IMR-90 (cell line): ENCODE results near the gene KRTDAP. TPM values are rescaled to one million over a fixed set of nuclear protein-coding genes. Genes with fewer than 3 reads are reported as not detected.

ENCODE experiments used
- ATAC-seq: fragments of 200-7000 bp; cut with Tn5 transposase; 2 replicates; pipeline ENCODE4 v1.9.1; 2020; ENCODE audit warnings: low read depth, mild to moderate bottlenecking, moderate library complexity
- BruUV-seq: library from RNA; stranded (reverse); fragments of 400-500 nt; replicated peaks from 2 replicates; lab custom pipeline; 2021; lab: Mats Ljungman, UMichigan
- CTCF ChIA-PET: fragments of 300-600 bp; formaldehyde crosslinking; extraction: SDS; loops from one replicate; lab custom pipeline; 2021; ENCODE audit warnings: antibody characterized with exemption; lab: Yijun Ruan, JAX
- POLR2A ChIA-PET: fragments of 300-600 bp; sonication (Branson Sonifier 250); formaldehyde crosslinking; loops from one replicate; lab custom pipeline; 2022; ENCODE audit warnings: antibody characterized with exemption; ENCODE audit not compliant: unreplicated experiment; lab: Charles Lee
- DNase-seq: peaks from one replicate; pipeline ENCODE4 v3.0.0; 2013
- H2AFZ ChIP-seq: replicated peaks from 2 replicates; pipeline ENCODE3; 2013; ENCODE audit warnings: low read length, mild to moderate bottlenecking; ENCODE audit not compliant: poor library complexity
- H2AK5ac ChIP-seq: 2 replicates; pipeline ENCODE4 v1.6.1; 2013; ENCODE audit warnings: low read depth, low read length, inconsistent platforms
- H2AK9ac ChIP-seq: replicated peaks from 2 replicates; pipeline ENCODE3; 2013; ENCODE audit warnings: mild to moderate bottlenecking, low read depth, low read length, moderate library complexity; ENCODE audit not compliant: poor library complexity
- H2BK120ac ChIP-seq: 2 replicates; pipeline ENCODE4 v1.6.1; 2013; ENCODE audit warnings: low read depth, low read length, inconsistent platforms
- H2BK15ac ChIP-seq: 3 replicates; pipeline ENCODE4 v1.6.1; 2013; ENCODE audit warnings: low read depth, low read length, inconsistent platforms
- H2BK20ac ChIP-seq: 2 replicates; pipeline ENCODE4 v1.6.1; 2013; ENCODE audit warnings: low read depth, mild to moderate bottlenecking, inconsistent platforms, low read length, moderate library complexity
- H2BK5ac ChIP-seq: 2 replicates; pipeline ENCODE4 v1.6.1; 2013; ENCODE audit warnings: mild to moderate bottlenecking, low read depth, low read length, inconsistent platforms; ENCODE audit not compliant: poor library complexity, severe bottlenecking
- H3K14ac ChIP-seq: replicated peaks from 2 replicates; pipeline ENCODE4 v1.6.1; 2013; ENCODE audit warnings: low read depth, low read length, inconsistent platforms
- H3K18ac ChIP-seq: 2 replicates; pipeline ENCODE4 v1.6.1; 2013; ENCODE audit warnings: low read depth, low read length, control low read depth
- H3K23ac ChIP-seq: 2 replicates; pipeline ENCODE4 v1.6.1; 2013; ENCODE audit warnings: low read depth, low read length, inconsistent platforms
- H3K27ac ChIP-seq: 2 replicates; pipeline ENCODE4 v1.5.1; 2013; ENCODE audit warnings: mild to moderate bottlenecking, control low read depth, low read length; ENCODE audit not compliant: insufficient read depth
- H3K27me3 ChIP-seq: 2 replicates; pipeline ENCODE4 v1.6.1; 2013; ENCODE audit warnings: low read length; ENCODE audit not compliant: control insufficient read depth, insufficient read depth
- H3K36me3 ChIP-seq: 2 replicates; pipeline ENCODE4 v1.6.1; 2013; ENCODE audit warnings: low read length, mixed read lengths; ENCODE audit not compliant: control insufficient read depth, insufficient read depth
- H3K4ac ChIP-seq: 2 replicates; pipeline ENCODE4 v1.6.1; 2013; ENCODE audit warnings: low read depth, low read length, inconsistent platforms
- H3K4me1 ChIP-seq: 2 replicates; pipeline ENCODE4 v1.6.1; 2013; ENCODE audit warnings: low read length, mixed read lengths; ENCODE audit not compliant: control insufficient read depth, insufficient read depth
- H3K4me2 ChIP-seq: 2 replicates; pipeline ENCODE4 v1.6.1; 2013; ENCODE audit warnings: low read depth, mild to moderate bottlenecking, control low read depth, low read length, moderate library complexity
- H3K4me3 ChIP-seq: 2 replicates; pipeline ENCODE4 v1.5.1; 2013; ENCODE audit warnings: low read depth, mild to moderate bottlenecking, control low read depth, low read length, moderate library complexity; ENCODE audit not compliant: insufficient read depth
- H3K56ac ChIP-seq: 2 replicates; pipeline ENCODE4 v1.6.1; 2013; ENCODE audit warnings: low read length, inconsistent platforms; ENCODE audit not compliant: insufficient read depth; ENCODE audit errors: extremely low read depth
- H3K79me1 ChIP-seq, 2 experiments: 2 replicates each; pipeline ENCODE4 v1.6.1; 2013; ENCODE audit warnings: low read length in 2 of 2, inconsistent platforms in 1 of 2, low read depth in 1 of 2
- H3K9ac ChIP-seq: 2 replicates; pipeline ENCODE4 v1.6.1; 2013; ENCODE audit warnings: low read depth, low read length, control low read depth
- H3K9me1 ChIP-seq: 2 replicates; pipeline ENCODE4 v1.6.1; 2013; ENCODE audit warnings: low read length, inconsistent platforms; ENCODE audit not compliant: insufficient read depth
- H3K9me3 ChIP-seq: 2 replicates; pipeline ENCODE4 v1.6.1; 2013; ENCODE audit warnings: low read length; ENCODE audit not compliant: control insufficient read depth, insufficient read depth
- H4K20me1 ChIP-seq: 2 replicates; pipeline ENCODE4 v1.6.1; 2013; ENCODE audit warnings: low read length, inconsistent platforms; ENCODE audit not compliant: insufficient read depth
- H4K5ac ChIP-seq: 2 replicates; pipeline ENCODE4 v1.6.1; 2013; ENCODE audit warnings: mild to moderate bottlenecking, low read depth, low read length, control low read depth
- H4K8ac ChIP-seq, 2 experiments: 2 replicates each; pipeline ENCODE4 v1.6.1; 2013; ENCODE audit warnings: low read depth in 2 of 2, low read length in 2 of 2, control low read depth in 1 of 2, inconsistent platforms in 1 of 2
- H4K91ac ChIP-seq: 2 replicates; pipeline ENCODE4 v1.6.1; 2013; ENCODE audit warnings: low read depth, low read length, inconsistent platforms; ENCODE audit not compliant: insufficient read depth
- BHLHE40 ChIP-seq: fragments of 150-350 bp; IDR thresholded peaks from 2 replicates; pipeline ENCODE4 v1.6.1; 2016; ENCODE audit warnings: mild to moderate bottlenecking, low read depth, low read length
- FOS ChIP-seq: fragments of 150-350 bp; IDR thresholded peaks from 2 replicates; pipeline ENCODE4 v1.6.1; 2016; ENCODE audit warnings: low read depth, low read length
- MXI1 ChIP-seq: IDR thresholded peaks from 2 replicates; pipeline ENCODE4 v1.6.1; 2012; ENCODE audit warnings: low read depth, mild to moderate bottlenecking, low read length, moderate library complexity, borderline replicate concordance
- NFE2L2 ChIP-seq: fragments of 150-350 bp; IDR thresholded peaks from 2 replicates; pipeline ENCODE4 v1.6.1; 2016; ENCODE audit warnings: low read depth, mild to moderate bottlenecking, low read length
- RCOR1 ChIP-seq: IDR thresholded peaks from 2 replicates; pipeline ENCODE4 v1.6.1; 2012; ENCODE audit warnings: mild to moderate bottlenecking, low read length, improper control_type of control experiment; ENCODE audit not compliant: insufficient replicate concordance
- WGBS, 2 experiments: methylation state at CpG; one replicate each; pipeline versions ENCODE4 v1.1.5 to v1.1.7; 2013; ENCODE audit warnings: missing lambda C conversion rate in 2 of 2; ENCODE audit not compliant: insufficient read length in 1 of 2; ENCODE audit errors: extremely low coverage in 2 of 2; 5-methylcytosine and 5-hydroxymethylcytosine counted together
- dilution Hi-C: fragments of 300-500 bp; cut with HindIII; formaldehyde crosslinking; loops from one replicate; pipeline ENCODE4 v1.14.3; 2018; ENCODE audit warnings: low sequenced_read_pairs; ENCODE audit not compliant: unreplicated experiment
- in situ Hi-C: fragments of 300-500 bp; cut with MboI; formaldehyde crosslinking; loops from 3 replicates; pipeline ENCODE4 v1.14.3; 2019; ENCODE audit warnings: low sequenced_read_pairs, inconsistent platforms, mixed read lengths
- intact Hi-C: fragments of 100-400 bp; cut with micrococcal nuclease; formaldehyde crosslinking; loops from 2 replicates; pipeline ENCODE4 v1.10.0; 2022
- polyA plus RNA-seq, 3 experiments: library from polyadenylated mRNA; depleted of rRNA; stranded (reverse); fragments of >200 nt; gene quantifications; 2 replicates each; pipeline ENCODE4 v1.2.3, GENCODE V29; 2012; ENCODE audit warnings: low replicate concordance in 1 of 3
- total RNA-seq: library from RNA; depleted of rRNA; stranded (reverse); fragments of >200 nt; gene quantifications from 2 replicates; pipeline ENCODE4 v1.2.3, GENCODE V29; 2012
- TF ChIP-seq, protein P1 (sequence below): fragments of 150-350 bp; IDR thresholded peaks from 2 replicates; pipeline ENCODE4 v1.6.1; 2017; ENCODE audit warnings: mild to moderate bottlenecking, antibody characterized with exemption, low read length, low read depth

Gene KRTDAP
- total and polyA plus RNA-seq, 2 of the 4 experiments (the other 2 are of a cell fraction) = not detected

GRCh38 chr19:35438096-35438495, 52.2 kb downstream of the KRTDAP start:
- Histone ChIP-seq H3K36me3 (no peaks in the 10 kb centered on the region), H4K5ac (no peak overlapping the region), H3K4me3 (no peak overlapping the region), H3K9me3 (no peaks in the 10 kb centered on the region), H3K56ac (no peak overlapping the region), H3K9me1 (no peaks in the 10 kb centered on the region), H2AK9ac (no peak overlapping the region), H3K27me3 (peaks cover 11% of the 10 kb centered on the region), H2BK120ac (no peak overlapping the region), H4K20me1 (no peaks in the 10 kb centered on the region), H4K91ac (no peak overlapping the region), H2BK20ac (no peak overlapping the region), H2BK5ac (no peak overlapping the region), H3K27ac (no peak overlapping the region), H4K8ac (no peak overlapping the region), H3K4ac (no peak overlapping the region), H3K23ac (no peak overlapping the region), H2BK15ac (no peak overlapping the region), H2AK5ac (no peak overlapping the region), H3K79me1 (no peaks in the 10 kb centered on the region), H3K4me1 (peaks cover 2% of the 10 kb centered on the region), H3K18ac (no peak overlapping the region), H3K4me2 (no peak overlapping the region), H3K9ac (no peak overlapping the region), H2AFZ (no peak overlapping the region), H3K14ac (no peak overlapping the region)
- CTCF ChIA-PET = no interaction called here
- no peak for ATAC-seq
- BruUV-seq = no TSS peak
- intact Hi-C loops = no loop called here
- TF ChIP-seq FOS = no peak
- TF ChIP-seq NFE2L2 = no peak
- TF ChIP-seq, protein P1, sequence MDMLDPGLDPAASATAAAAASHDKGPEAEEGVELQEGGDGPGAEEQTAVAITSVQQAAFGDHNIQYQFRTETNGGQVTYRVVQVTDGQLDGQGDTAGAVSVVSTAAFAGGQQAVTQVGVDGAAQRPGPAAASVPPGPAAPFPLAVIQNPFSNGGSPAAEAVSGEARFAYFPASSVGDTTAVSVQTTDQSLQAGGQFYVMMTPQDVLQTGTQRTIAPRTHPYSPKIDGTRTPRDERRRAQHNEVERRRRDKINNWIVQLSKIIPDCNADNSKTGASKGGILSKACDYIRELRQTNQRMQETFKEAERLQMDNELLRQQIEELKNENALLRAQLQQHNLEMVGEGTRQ = no peak
- no peak for TF ChIP-seq MXI1
- TF ChIP-seq RCOR1 = no peak
- TF ChIP-seq BHLHE40 = no peak
- dilution Hi-C loops = no loop called here
- DNase-seq = no peak
- POLR2A ChIA-PET = no interaction called here
- 80% methylated on average over 1 of the region's 5 CpGs; no CpG with 5 or more reads in 1 of the 2 experiments for WGBS, 2 experiments
- in situ Hi-C loops = no loop called here
